Body of pancreas (tissue), 4 donors: Measurements from ENCODE around the gene NFKB2.

Source experiments
- POLR2A ChIP-seq, 3 donors: fragments of 450-650 bp; IDR thresholded peaks; one replicate each; pipeline ENCODE4 v1.6.1; 2016; ENCODE audit warnings: antibody characterized with exemption in 3 of 3, mild to moderate bottlenecking in 2 of 3
- TF ChIP-seq, protein P1 (sequence below), 7 experiments: fragments of 450-650 bp in 4 of 7; fragments of 200-600 bp in 3 of 7; sonication (generic) in 3 of 7; IDR thresholded peaks; one replicate each; pipeline ENCODE4 v1.5.1; 2016 to 2019; ENCODE audit warnings: antibody characterized with exemption in 7 of 7

DNA sequence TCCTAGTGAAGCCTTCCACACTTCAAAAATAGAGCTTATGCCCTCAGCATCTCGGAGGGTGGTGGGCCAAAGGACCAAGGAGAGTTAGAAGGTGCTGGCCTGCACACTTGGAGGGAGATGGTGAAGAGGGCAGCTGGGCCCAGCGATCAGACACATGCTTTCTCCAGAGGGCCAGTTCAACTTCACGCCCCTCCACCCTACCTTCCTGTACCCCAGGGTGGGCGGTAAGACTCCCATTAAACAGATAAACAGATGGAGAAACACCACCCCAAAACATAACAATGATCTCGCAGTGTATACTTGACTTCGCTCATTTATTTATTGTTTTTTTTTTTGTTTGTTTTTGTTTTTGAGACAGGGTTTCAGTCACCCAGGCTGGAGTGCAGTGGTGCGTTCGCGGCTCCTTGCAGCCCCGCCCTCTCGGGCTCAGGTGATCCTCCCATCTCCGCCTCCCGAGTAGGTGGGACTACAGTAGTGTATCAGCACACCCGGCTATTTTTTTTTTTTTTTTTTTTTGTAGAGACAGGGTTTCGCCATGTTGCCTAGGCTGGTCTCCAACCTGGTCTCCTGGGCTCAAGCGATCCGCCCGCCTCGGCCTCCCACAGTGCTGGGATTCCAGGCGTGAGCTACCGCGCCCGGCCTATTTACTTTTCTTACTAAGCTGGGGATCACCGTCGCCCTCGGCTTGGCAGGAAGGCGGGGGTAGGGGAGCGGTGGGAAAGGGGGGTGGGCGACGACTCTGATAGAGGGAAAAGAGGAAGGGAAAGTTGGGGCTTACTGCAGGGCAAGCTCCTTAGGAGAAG is 54.0 kb downstream of the NFKB2 start:
- TF ChIP-seq, protein P1, sequence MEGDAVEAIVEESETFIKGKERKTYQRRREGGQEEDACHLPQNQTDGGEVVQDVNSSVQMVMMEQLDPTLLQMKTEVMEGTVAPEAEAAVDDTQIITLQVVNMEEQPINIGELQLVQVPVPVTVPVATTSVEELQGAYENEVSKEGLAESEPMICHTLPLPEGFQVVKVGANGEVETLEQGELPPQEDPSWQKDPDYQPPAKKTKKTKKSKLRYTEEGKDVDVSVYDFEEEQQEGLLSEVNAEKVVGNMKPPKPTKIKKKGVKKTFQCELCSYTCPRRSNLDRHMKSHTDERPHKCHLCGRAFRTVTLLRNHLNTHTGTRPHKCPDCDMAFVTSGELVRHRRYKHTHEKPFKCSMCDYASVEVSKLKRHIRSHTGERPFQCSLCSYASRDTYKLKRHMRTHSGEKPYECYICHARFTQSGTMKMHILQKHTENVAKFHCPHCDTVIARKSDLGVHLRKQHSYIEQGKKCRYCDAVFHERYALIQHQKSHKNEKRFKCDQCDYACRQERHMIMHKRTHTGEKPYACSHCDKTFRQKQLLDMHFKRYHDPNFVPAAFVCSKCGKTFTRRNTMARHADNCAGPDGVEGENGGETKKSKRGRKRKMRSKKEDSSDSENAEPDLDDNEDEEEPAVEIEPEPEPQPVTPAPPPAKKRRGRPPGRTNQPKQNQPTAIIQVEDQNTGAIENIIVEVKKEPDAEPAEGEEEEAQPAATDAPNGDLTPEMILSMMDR (IDR thresholded peaks at IDR 0.05) = no peak
- TF ChIP-seq POLR2A (IDR thresholded peaks at IDR 0.05) = peak in 2 of 3 donors; percentile 47 to 55
